Endothelial cell (in vitro differentiated cells): ENCODE results near the gene TSNAX. TPM values are rescaled to one million over a fixed set of nuclear protein-coding genes. Genes with fewer than 3 reads are reported as not detected.
"Not testable (repeated sequence)": the region's sequence is repeated elsewhere in the genome, so short reads cannot be mapped to it uniquely, and the experiment has no call there.

Source experiments
- DNase-seq: peaks from one replicate; pipeline ENCODE4 v3.0.0; 2021; ENCODE audit warnings: low spot score
- H3K27ac Mint-ChIP-seq: one replicate; pipeline ENCODE4 v1.8.0; 2021; ENCODE audit warnings: mixed read lengths, inconsistent platforms; ENCODE audit not compliant: unreplicated experiment
- H3K27me3 Mint-ChIP-seq: one replicate; pipeline ENCODE4 v1.8.0; 2021; ENCODE audit warnings: mild to moderate bottlenecking, moderate library complexity, mixed read lengths, inconsistent platforms; ENCODE audit not compliant: unreplicated experiment
- H3K36me3 Mint-ChIP-seq: one replicate; pipeline ENCODE4 v1.8.0; 2021; ENCODE audit warnings: mild to moderate bottlenecking, low read depth, mixed read lengths, inconsistent platforms; ENCODE audit not compliant: unreplicated experiment
- H3K4me1 Mint-ChIP-seq: one replicate; pipeline ENCODE4 v1.8.0; 2021; ENCODE audit warnings: mild to moderate bottlenecking, mixed read lengths, inconsistent platforms; ENCODE audit not compliant: unreplicated experiment
- H3K4me3 Mint-ChIP-seq: one replicate; pipeline ENCODE4 v1.8.0; 2021; ENCODE audit warnings: mild to moderate bottlenecking, mixed read lengths, inconsistent platforms; ENCODE audit not compliant: unreplicated experiment
- H3K9me3 Mint-ChIP-seq: one replicate; pipeline ENCODE4 v1.8.0; 2021; ENCODE audit warnings: mixed read lengths, inconsistent platforms; ENCODE audit not compliant: unreplicated experiment
- total RNA-seq: library from RNA; stranded (reverse); fragmentation: NEBNext Ultra II Directional; extraction: Animal tissue kit (Norgen Biotek cat#: 25700); gene quantifications from one replicate; pipeline ENCODE4 v1.2.1, GENCODE V29; 2021; ENCODE audit not compliant: unreplicated experiment
- TF ChIP-seq, protein P1 (sequence below): fragments of 200-600 bp; sonication (generic); IDR thresholded peaks from one replicate; pipeline ENCODE4 v1.5.0; 2021; ENCODE audit warnings: antibody characterized with exemption; ENCODE audit not compliant: unreplicated experiment

TSNAX gene
- total RNA-seq, 1 donor from 2014 or later, result 35.4 TPM

GRCh38 chr1:231494439-231495110, 33.9 kb upstream of the TSNAX start:
- H3K27ac Mint-ChIP-seq, result no peak overlapping the region
- H3K27me3 Mint-ChIP-seq, result peaks cover 2% of the 10 kb centered on the region
- no peaks in the 10 kb centered on the region for H3K36me3 Mint-ChIP-seq
- DNase-seq, result no peak
- H3K4me1 Mint-ChIP-seq, result peaks cover 3% of the 10 kb centered on the region
- TF ChIP-seq, protein P1, sequence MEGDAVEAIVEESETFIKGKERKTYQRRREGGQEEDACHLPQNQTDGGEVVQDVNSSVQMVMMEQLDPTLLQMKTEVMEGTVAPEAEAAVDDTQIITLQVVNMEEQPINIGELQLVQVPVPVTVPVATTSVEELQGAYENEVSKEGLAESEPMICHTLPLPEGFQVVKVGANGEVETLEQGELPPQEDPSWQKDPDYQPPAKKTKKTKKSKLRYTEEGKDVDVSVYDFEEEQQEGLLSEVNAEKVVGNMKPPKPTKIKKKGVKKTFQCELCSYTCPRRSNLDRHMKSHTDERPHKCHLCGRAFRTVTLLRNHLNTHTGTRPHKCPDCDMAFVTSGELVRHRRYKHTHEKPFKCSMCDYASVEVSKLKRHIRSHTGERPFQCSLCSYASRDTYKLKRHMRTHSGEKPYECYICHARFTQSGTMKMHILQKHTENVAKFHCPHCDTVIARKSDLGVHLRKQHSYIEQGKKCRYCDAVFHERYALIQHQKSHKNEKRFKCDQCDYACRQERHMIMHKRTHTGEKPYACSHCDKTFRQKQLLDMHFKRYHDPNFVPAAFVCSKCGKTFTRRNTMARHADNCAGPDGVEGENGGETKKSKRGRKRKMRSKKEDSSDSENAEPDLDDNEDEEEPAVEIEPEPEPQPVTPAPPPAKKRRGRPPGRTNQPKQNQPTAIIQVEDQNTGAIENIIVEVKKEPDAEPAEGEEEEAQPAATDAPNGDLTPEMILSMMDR, result no peak
- H3K4me3 Mint-ChIP-seq, result no peak overlapping the region
- peaks cover 6% of the 10 kb centered on the region for H3K9me3 Mint-ChIP-seq

DNA sequence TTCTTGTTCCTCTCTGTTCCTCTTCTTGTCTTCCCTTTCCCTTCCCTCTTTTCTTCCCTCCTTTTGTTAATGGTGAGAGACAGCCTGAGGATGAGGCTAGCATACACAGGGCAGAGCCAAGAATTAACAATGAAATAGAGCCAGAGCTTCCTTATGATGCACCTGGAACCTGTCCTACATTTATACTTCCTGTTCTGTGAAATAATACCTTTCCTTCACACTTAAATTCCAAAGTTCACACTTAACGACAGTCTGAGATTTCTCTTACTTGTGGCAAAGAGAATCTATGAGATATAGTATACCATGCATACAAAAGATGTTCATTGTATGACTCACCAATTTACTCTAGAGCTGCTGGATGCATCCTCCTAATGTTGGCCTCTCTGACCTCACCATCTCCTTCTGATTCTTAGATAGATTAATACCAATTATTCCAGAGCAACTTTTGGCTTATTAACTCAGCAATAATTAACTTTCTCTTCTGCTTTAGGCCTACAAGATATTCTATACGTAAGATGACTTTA, 30.8 kb upstream of the TSNAX start:
- Mint-ChIP-seq H3K27ac (no peak overlapping the region), H3K4me3 (no peak overlapping the region), H3K27me3 (peaks cover 3% of the 10 kb centered on the region), H3K9me3 (peaks cover 6% of the 10 kb centered on the region), H3K4me1 (peaks cover 3% of the 10 kb centered on the region), H3K36me3 (peaks cover 2% of the 10 kb centered on the region)
- TF ChIP-seq, protein P1, result no peak
- DNase-seq, result no peak

GRCh38 chr1:231499148-231499763, 29.2 kb upstream of the TSNAX start:
- no peak for DNase-seq
- H3K4me1 Mint-ChIP-seq, result no peaks in the 10 kb centered on the region
- TF ChIP-seq, protein P1, result no peak
- peaks cover 3% of the 10 kb centered on the region for H3K27me3 Mint-ChIP-seq
- peaks cover 6% of the 10 kb centered on the region for H3K9me3 Mint-ChIP-seq
- H3K4me3 Mint-ChIP-seq, result no peak overlapping the region
- H3K36me3 Mint-ChIP-seq, result peaks cover 4% of the 10 kb centered on the region
- H3K27ac Mint-ChIP-seq, result no peak overlapping the region

DNA sequence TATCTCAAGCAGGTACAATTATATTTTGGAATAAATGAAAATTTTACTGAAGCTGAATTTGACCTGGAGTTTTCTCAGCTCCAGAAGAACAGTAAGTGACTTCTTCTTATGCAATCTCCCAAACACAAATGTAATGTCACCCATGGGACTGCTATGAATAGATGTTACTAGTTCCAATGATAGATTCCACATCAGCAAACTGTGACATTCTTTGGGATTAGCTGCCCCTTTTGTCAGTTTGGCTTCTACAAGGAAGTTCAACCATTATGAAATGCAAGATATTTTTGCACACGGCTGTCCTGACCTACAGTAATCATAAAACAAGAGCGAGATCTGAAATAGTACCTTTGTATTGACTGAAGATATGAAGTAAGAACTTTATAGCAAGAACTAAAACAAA, 27.8 kb upstream of the TSNAX start:
- TF ChIP-seq, protein P1, result no peak
- DNase-seq, result no peak
- Mint-ChIP-seq H3K36me3 (peaks cover 4% of the 10 kb centered on the region), H3K4me1 (no peaks in the 10 kb centered on the region), H3K4me3 (no peak overlapping the region), H3K27ac (no peak overlapping the region), H3K27me3 (peaks cover 3% of the 10 kb centered on the region), H3K9me3 (peaks cover 6% of the 10 kb centered on the region)

DNA sequence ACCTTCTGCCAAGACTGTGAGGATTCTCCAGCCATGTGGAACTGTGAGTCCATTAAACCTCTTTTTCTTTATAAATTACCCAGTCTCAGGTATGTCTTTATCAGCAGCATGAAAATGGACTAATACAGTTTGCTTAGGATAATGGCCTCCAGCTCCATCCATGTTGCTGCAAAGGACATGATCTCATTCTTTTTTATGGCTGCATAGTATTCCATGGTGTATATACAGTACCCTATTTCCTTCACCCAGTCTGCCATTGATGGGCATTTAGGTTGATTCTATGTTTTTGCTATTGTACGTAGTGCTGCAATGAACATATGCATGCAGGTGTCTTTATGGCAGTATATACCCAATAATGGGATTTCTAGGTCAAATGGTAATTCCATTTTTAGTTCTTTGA, 25.3 kb upstream of the TSNAX start:
- H3K27ac Mint-ChIP-seq, H3K4me1 Mint-ChIP-seq, H3K9me3 Mint-ChIP-seq, DNase-seq, H3K27me3 Mint-ChIP-seq, H3K36me3 Mint-ChIP-seq, H3K4me3 Mint-ChIP-seq: not testable (repeated sequence)
